H1 (cell line): ENCODE data around the gene IRF9.

Experiments used
- EZH2 ChIP-seq: fragments of 200-600 bp; sonication (generic); IDR thresholded peaks from 2 replicates; pipeline ENCODE4 v1.7.1; 2012; ENCODE audit warnings: low read depth, mild to moderate bottlenecking, moderate library complexity, low read length, inconsistent platforms; ENCODE audit not compliant: severe bottlenecking
- FOSL1 ChIP-seq: IDR thresholded peaks from 2 replicates; pipeline ENCODE4 v1.6.1; 2011; ENCODE audit warnings: mild to moderate bottlenecking, low read depth, low read length, moderate library complexity; ENCODE audit not compliant: insufficient read depth
- JUND ChIP-seq: IDR thresholded peaks from 2 replicates; pipeline ENCODE4 v1.6.1; 2011; ENCODE audit warnings: mild to moderate bottlenecking, improper control_type of control experiment, low read length
- TBP ChIP-seq: IDR thresholded peaks from 2 replicates; pipeline ENCODE4 v1.6.1; 2011; ENCODE audit warnings: low read depth, low read length, improper control_type of control experiment
- TEAD4 ChIP-seq: IDR thresholded peaks from 2 replicates; pipeline ENCODE4 v1.6.1; 2012; ENCODE audit warnings: low read depth, low read length, inconsistent platforms, mixed read lengths
- TF ChIP-seq, protein P1 (sequence below), 3 experiments: IDR thresholded peaks; 1 replicate in 2 of 3; 2 replicates in 1 of 3; pipeline versions ENCODE4 v1.5.1 to v1.6.1; 2011; ENCODE audit warnings: low read length in 3 of 3, mild to moderate bottlenecking in 3 of 3, inconsistent platforms in 2 of 3, low read depth in 1 of 3, moderate library complexity in 1 of 3; ENCODE audit not compliant: insufficient read depth in 1 of 3; ENCODE audit errors: control extremely low read depth in 1 of 3
- TF ChIP-seq, protein P2 (sequence below): fragments of 300-600 bp; sonication (generic); IDR thresholded peaks from 2 replicates; pipeline ENCODE4 v1.7.1; 2012; ENCODE audit warnings: low read length, moderate library complexity, mild to moderate bottlenecking, inconsistent platforms; ENCODE audit not compliant: insufficient replicate concordance

DNA sequence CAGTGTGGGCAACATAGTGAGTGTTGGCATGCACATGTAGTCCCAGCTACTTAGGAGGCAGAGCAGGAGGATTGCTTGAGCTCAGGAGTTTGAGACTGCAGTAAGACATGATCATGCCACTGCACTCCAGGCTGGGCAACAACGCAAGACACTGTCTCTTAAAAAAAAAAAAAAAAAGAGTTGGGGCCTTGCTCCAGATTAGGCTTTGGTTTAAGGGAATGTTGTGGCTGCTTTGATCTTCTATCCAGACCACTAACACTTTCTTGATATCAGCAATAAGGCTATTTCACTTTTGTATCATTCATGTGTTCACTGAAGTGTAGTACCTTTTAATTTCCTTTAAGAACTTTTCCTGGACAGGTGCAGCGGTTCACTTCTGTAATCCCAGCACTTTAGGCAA is 33.4 kb upstream of the IRF9 start:
- TF ChIP-seq, protein P1, sequence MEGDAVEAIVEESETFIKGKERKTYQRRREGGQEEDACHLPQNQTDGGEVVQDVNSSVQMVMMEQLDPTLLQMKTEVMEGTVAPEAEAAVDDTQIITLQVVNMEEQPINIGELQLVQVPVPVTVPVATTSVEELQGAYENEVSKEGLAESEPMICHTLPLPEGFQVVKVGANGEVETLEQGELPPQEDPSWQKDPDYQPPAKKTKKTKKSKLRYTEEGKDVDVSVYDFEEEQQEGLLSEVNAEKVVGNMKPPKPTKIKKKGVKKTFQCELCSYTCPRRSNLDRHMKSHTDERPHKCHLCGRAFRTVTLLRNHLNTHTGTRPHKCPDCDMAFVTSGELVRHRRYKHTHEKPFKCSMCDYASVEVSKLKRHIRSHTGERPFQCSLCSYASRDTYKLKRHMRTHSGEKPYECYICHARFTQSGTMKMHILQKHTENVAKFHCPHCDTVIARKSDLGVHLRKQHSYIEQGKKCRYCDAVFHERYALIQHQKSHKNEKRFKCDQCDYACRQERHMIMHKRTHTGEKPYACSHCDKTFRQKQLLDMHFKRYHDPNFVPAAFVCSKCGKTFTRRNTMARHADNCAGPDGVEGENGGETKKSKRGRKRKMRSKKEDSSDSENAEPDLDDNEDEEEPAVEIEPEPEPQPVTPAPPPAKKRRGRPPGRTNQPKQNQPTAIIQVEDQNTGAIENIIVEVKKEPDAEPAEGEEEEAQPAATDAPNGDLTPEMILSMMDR (IDR thresholded peaks at IDR 0.05; ENCODE audit: control extremely low read depth in 1 of 3, insufficient read depth in 1 of 3, low read depth in 1 of 3, low read length in 3 of 3), result no peak
- TF ChIP-seq TBP (no peak), JUND (no peak), FOSL1 (no peak), EZH2 (no peak), TEAD4 (no peak)
- TF ChIP-seq, protein P2, sequence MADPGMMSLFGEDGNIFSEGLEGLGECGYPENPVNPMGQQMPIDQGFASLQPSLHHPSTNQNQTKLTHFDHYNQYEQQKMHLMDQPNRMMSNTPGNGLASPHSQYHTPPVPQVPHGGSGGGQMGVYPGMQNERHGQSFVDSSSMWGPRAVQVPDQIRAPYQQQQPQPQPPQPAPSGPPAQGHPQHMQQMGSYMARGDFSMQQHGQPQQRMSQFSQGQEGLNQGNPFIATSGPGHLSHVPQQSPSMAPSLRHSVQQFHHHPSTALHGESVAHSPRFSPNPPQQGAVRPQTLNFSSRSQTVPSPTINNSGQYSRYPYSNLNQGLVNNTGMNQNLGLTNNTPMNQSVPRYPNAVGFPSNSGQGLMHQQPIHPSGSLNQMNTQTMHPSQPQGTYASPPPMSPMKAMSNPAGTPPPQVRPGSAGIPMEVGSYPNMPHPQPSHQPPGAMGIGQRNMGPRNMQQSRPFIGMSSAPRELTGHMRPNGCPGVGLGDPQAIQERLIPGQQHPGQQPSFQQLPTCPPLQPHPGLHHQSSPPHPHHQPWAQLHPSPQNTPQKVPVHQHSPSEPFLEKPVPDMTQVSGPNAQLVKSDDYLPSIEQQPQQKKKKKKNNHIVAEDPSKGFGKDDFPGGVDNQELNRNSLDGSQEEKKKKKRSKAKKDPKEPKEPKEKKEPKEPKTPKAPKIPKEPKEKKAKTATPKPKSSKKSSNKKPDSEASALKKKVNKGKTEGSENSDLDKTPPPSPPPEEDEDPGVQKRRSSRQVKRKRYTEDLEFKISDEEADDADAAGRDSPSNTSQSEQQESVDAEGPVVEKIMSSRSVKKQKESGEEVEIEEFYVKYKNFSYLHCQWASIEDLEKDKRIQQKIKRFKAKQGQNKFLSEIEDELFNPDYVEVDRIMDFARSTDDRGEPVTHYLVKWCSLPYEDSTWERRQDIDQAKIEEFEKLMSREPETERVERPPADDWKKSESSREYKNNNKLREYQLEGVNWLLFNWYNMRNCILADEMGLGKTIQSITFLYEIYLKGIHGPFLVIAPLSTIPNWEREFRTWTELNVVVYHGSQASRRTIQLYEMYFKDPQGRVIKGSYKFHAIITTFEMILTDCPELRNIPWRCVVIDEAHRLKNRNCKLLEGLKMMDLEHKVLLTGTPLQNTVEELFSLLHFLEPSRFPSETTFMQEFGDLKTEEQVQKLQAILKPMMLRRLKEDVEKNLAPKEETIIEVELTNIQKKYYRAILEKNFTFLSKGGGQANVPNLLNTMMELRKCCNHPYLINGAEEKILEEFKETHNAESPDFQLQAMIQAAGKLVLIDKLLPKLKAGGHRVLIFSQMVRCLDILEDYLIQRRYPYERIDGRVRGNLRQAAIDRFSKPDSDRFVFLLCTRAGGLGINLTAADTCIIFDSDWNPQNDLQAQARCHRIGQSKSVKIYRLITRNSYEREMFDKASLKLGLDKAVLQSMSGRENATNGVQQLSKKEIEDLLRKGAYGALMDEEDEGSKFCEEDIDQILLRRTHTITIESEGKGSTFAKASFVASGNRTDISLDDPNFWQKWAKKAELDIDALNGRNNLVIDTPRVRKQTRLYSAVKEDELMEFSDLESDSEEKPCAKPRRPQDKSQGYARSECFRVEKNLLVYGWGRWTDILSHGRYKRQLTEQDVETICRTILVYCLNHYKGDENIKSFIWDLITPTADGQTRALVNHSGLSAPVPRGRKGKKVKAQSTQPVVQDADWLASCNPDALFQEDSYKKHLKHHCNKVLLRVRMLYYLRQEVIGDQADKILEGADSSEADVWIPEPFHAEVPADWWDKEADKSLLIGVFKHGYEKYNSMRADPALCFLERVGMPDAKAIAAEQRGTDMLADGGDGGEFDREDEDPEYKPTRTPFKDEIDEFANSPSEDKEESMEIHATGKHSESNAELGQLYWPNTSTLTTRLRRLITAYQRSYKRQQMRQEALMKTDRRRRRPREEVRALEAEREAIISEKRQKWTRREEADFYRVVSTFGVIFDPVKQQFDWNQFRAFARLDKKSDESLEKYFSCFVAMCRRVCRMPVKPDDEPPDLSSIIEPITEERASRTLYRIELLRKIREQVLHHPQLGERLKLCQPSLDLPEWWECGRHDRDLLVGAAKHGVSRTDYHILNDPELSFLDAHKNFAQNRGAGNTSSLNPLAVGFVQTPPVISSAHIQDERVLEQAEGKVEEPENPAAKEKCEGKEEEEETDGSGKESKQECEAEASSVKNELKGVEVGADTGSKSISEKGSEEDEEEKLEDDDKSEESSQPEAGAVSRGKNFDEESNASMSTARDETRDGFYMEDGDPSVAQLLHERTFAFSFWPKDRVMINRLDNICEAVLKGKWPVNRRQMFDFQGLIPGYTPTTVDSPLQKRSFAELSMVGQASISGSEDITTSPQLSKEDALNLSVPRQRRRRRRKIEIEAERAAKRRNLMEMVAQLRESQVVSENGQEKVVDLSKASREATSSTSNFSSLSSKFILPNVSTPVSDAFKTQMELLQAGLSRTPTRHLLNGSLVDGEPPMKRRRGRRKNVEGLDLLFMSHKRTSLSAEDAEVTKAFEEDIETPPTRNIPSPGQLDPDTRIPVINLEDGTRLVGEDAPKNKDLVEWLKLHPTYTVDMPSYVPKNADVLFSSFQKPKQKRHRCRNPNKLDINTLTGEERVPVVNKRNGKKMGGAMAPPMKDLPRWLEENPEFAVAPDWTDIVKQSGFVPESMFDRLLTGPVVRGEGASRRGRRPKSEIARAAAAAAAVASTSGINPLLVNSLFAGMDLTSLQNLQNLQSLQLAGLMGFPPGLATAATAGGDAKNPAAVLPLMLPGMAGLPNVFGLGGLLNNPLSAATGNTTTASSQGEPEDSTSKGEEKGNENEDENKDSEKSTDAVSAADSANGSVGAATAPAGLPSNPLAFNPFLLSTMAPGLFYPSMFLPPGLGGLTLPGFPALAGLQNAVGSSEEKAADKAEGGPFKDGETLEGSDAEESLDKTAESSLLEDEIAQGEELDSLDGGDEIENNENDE, result no peak
